Kidney epithelial cell (primary cell): ENCODE data around the gene TTC32. TPM values are rescaled to one million over a fixed set of nuclear protein-coding genes. Genes with fewer than 3 reads are reported as not detected.

ENCODE experiments used
- DNase-seq: peaks from one replicate; pipeline ENCODE4 v3.0.0-alpha.2; 2010; ENCODE audit warnings: low read depth
- H3K27me3 ChIP-seq: 2 replicates; pipeline ENCODE4 v1.6.0; 2011; ENCODE audit warnings: low read length; ENCODE audit not compliant: control insufficient read depth, insufficient read depth
- H3K36me3 ChIP-seq: 2 replicates; pipeline ENCODE4 v1.5.1; 2011; ENCODE audit warnings: low read length; ENCODE audit not compliant: control insufficient read depth, insufficient read depth
- H3K4me3 ChIP-seq: 2 replicates; pipeline ENCODE4 v1.5.1; 2011; ENCODE audit warnings: low read depth, mild to moderate bottlenecking, control low read depth, low read length
- CTCF ChIP-seq: IDR thresholded peaks from 2 replicates; pipeline ENCODE4 v1.5.1; 2011; ENCODE audit warnings: mild to moderate bottlenecking, moderate library complexity, low read length, control low read depth, inconsistent platforms; ENCODE audit not compliant: insufficient read depth, poor library complexity, severe bottlenecking
- total RNA-seq: library from RNA; depleted of rRNA; stranded (reverse); fragments of >200 nt; gene quantifications from 2 replicates; pipeline ENCODE4 v1.2.3, GENCODE V29; 2015

The TTC32 gene
- total RNA-seq, 1 donor from 2014 or later = 2.8 TPM

- TF ChIP-seq CTCF = no peak
- Histone ChIP-seq H3K4me3 (peak overlapping the region; percentile 72), H3K27me3 (no peaks in the 10 kb centered on the region), H3K36me3 (no peaks in the 10 kb centered on the region)
- DNase-seq = no peak
Observed at GRCh38 chr2:19899985-19900930, 1.5 kb downstream of the TTC32 start.

DNA sequence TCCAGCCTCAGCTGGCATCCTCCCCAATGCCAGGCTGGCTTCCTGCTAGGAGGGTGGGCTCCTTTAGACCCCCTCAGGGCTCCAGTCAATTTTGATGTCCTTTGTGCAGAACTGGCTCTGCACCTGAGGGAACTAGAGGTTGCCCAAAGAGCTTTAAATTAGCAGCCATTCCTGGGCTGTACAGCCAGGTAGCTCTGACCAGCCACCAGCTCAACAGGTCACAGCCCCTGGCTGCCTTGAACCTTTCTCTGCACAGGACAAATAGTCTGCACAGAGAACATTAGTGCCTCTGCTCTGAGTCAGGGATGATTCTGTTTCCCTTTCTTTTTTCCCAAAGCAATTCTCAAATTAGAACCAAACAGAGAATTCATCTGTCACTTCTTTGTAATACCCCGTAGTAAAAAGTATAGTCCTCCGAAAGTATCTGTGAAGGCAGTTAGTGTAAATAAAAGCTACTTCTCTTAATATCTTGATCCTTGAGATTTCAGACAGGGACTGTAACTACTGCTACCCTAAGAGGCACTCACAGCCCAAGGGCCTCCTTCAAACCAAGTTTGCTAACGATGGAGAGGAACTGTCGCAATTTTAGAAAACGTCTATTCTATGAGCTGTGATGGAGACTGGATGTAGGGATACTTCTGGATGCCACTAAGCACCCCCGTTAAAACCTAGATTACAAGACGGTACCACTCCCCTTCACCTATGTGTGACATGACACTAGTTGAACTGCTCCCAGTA lies 3.0 kb downstream of the TTC32 start:
- Histone ChIP-seq H3K36me3 (no peaks in the 10 kb centered on the region), H3K27me3 (no peaks in the 10 kb centered on the region), H3K4me3 (no peak overlapping the region)
- DNase-seq = no peak
- no peak for TF ChIP-seq CTCF

DNA sequence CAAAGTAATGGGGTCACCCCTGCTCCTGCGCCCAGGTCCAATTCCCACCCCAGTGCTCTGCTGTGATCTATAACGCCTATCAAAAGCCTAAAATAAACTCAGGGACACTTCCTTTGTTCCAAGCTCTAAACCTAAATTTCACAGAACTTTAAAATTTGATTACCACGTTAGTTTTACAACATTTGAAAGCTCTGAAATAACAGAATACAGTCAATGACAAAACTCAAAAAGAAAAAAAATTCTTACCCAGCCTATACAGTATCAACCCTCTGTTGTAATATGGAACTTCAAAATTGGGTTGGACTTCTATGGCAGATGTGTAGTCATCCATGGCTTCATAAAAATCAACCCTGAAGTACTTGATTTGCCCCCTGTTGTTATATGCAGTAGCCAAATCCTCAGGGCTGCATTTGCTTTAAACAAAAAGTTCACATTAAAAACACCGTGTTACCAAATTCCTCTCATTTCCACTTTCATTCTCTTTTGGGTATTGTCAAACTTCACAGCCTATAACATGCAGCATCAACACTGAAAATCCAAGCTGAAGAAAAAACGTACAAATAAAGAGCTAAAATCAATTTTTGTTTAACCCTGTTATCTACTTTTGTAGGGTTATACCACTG lies 4.0 kb downstream of the TTC32 start:
- no peak overlapping the region for H3K4me3 ChIP-seq
- no peaks in the 10 kb centered on the region for H3K36me3 ChIP-seq
- no peak for TF ChIP-seq CTCF
- H3K27me3 ChIP-seq = no peaks in the 10 kb centered on the region
- no peak for DNase-seq

DNA sequence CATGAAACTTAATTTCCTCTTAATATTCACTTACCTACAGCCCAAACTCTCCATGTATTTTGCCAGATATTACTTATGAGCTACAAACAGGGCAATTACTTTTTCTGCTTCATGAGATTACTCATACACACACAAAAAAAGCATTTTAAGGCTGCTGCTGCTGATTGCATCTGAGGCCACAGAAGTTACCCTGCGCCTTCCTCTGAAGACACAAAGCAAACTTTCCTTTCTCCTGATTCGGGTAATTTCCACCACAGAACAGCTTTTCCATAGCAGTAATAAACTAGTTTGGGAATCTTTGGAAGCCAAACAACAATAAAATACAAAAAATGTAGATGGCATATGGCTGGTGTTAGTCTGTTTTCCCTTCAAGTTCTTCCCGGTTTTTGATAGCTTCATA lies 6.2 kb downstream of the TTC32 start:
- H3K36me3 ChIP-seq = no peaks in the 10 kb centered on the region
- no peak for DNase-seq
- H3K4me3 ChIP-seq = no peak overlapping the region
- no peaks in the 10 kb centered on the region for H3K27me3 ChIP-seq
- no peak for TF ChIP-seq CTCF

GRCh38 chr2:19894134-19894792 lies 7.5 kb downstream of the TTC32 start:
- H3K4me3 ChIP-seq = no peak overlapping the region
- no peak for TF ChIP-seq CTCF
- no peaks in the 10 kb centered on the region for H3K36me3 ChIP-seq
- no peaks in the 10 kb centered on the region for H3K27me3 ChIP-seq
- no peak for DNase-seq
